Endothelial cell of umbilical vein (primary cell): ENCODE measurements around the gene LAD1. TPM values are rescaled to one million over a fixed set of nuclear protein-coding genes. Genes with fewer than 3 reads are reported as not detected.

ENCODE experiments used
- BruUV-seq: library from RNA; stranded (reverse); fragments of 400-500 nt; replicated peaks from 2 replicates; lab custom pipeline; 2021; lab: Mats Ljungman, UMichigan
- CTCF ChIA-PET: fragments of 300-600, 350-600 bp; sonication (Branson Sonifier 250); formaldehyde crosslinking; loops from one replicate; lab custom pipeline; 2021; ENCODE audit warnings: antibody characterized with exemption, inconsistent platforms; lab: Charles Lee
- POLR2A ChIA-PET: fragments of 300-600, 350-600 bp; sonication (Branson Sonifier 250); formaldehyde crosslinking; loops from one replicate; lab custom pipeline; 2021; ENCODE audit warnings: antibody characterized with exemption, inconsistent platforms; lab: Charles Lee
- DNase-seq: peaks from one replicate; pipeline ENCODE4 v3.0.0-alpha.2; 2011; ENCODE audit warnings: low read depth, low spot score
- FAIRE-seq: peaks from 2 replicates; lab custom pipeline; 2011; peaks lifted over from hg19 to GRCh38; lab: Jason Lieb, UNC
- H2AFZ ChIP-seq: 2 replicates; pipeline ENCODE4 v1.6.0; 2012; ENCODE audit warnings: low read depth, low read length, control low read depth, inconsistent platforms
- H3K27ac ChIP-seq: 2 replicates; pipeline ENCODE4 v1.5.1; 2011; ENCODE audit warnings: low read depth, mild to moderate bottlenecking, control low read depth, low read length, moderate library complexity; ENCODE audit not compliant: insufficient read depth
- H3K27me3 ChIP-seq, 2 experiments: 2 replicates each; pipeline versions ENCODE4 v1.6.0 to v1.6.1; 2011; ENCODE audit warnings: low read length in 2 of 2, mixed read lengths in 1 of 2; ENCODE audit not compliant: control insufficient read depth in 2 of 2, insufficient read depth in 2 of 2
- H3K36me3 ChIP-seq, 2 experiments: 2 replicates in 1 of 2; 3 replicates in 1 of 2; pipeline ENCODE4 v1.5.1; 2011; ENCODE audit warnings: low read length in 2 of 2, mild to moderate bottlenecking in 1 of 2, moderate library complexity in 1 of 2; ENCODE audit not compliant: control insufficient read depth in 2 of 2, insufficient read depth in 2 of 2; ENCODE audit errors: extremely low read depth in 1 of 2
- H3K4me1 ChIP-seq: 3 replicates; pipeline ENCODE4 v1.5.1; 2011; ENCODE audit warnings: mild to moderate bottlenecking, low read length; ENCODE audit not compliant: control insufficient read depth, insufficient read depth; ENCODE audit errors: extremely low read depth
- H3K4me2 ChIP-seq: 2 replicates; pipeline ENCODE4 v1.6.1; 2011; ENCODE audit warnings: low read length, control low read depth, mixed read lengths; ENCODE audit not compliant: insufficient read depth
- H3K4me3 ChIP-seq, 3 experiments: fragments of 200-600 bp in 1 of 3; sonication (generic), shearing (Covaris generic) in 1 of 3; replicated peaks in 1 of 3; 2 replicates each; pipeline ENCODE4 v1.5.1; 2011 to 2016; ENCODE audit warnings: control low read depth in 3 of 3, low read length in 3 of 3, mild to moderate bottlenecking in 2 of 3, inconsistent platforms in 1 of 3, low read depth in 1 of 3, moderate library complexity in 1 of 3; ENCODE audit not compliant: insufficient read depth in 1 of 3
- H3K79me2 ChIP-seq: 2 replicates; pipeline ENCODE4 v1.6.0; 2012; ENCODE audit warnings: low read length, inconsistent platforms; ENCODE audit not compliant: control insufficient read depth, insufficient read depth
- H3K9ac ChIP-seq: replicated peaks from 2 replicates; pipeline ENCODE3; 2011; ENCODE audit warnings: low read length, control low read depth; ENCODE audit not compliant: insufficient read depth; ENCODE audit errors: extremely low read depth
- H3K9me1 ChIP-seq: replicated peaks from 3 replicates; pipeline ENCODE4 v1.6.0; 2011; ENCODE audit warnings: mild to moderate bottlenecking, low read length; ENCODE audit not compliant: control insufficient read depth, insufficient read depth; ENCODE audit errors: extremely low read depth
- H3K9me3 ChIP-seq: replicated peaks from 2 replicates; pipeline ENCODE4 v1.5.1; 2012; ENCODE audit warnings: low read length, inconsistent platforms; ENCODE audit not compliant: control insufficient read depth, insufficient read depth
- H4K20me1 ChIP-seq: replicated peaks from 2 replicates; pipeline ENCODE3; 2011; ENCODE audit warnings: mild to moderate bottlenecking, low read length; ENCODE audit not compliant: control insufficient read depth, insufficient read depth; ENCODE audit errors: extremely low read depth
- CTCF ChIP-seq, 2 donors: IDR thresholded peaks; 1 replicate in 1 of 2; 2 replicates in 1 of 2; pipeline ENCODE4 v1.5.1; 2011; ENCODE audit warnings: low read length in 2 of 2, mild to moderate bottlenecking in 2 of 2, moderate library complexity in 2 of 2, control low read depth in 1 of 2, inconsistent platforms in 1 of 2, low read depth in 1 of 2; ENCODE audit not compliant: insufficient read depth in 1 of 2; ENCODE audit errors: extremely low read depth in 1 of 2
- EZH2 ChIP-seq: IDR thresholded peaks from 2 replicates; pipeline ENCODE4 v1.6.1; 2012; ENCODE audit warnings: borderline replicate concordance, low read depth, mild to moderate bottlenecking, moderate library complexity, low read length, inconsistent platforms; ENCODE audit not compliant: severe bottlenecking
- FOS ChIP-seq: IDR thresholded peaks from 2 replicates; pipeline ENCODE4 v1.6.1; 2011; ENCODE audit warnings: mild to moderate bottlenecking, low read length, moderate library complexity, borderline replicate concordance; ENCODE audit not compliant: insufficient read depth
- GATA2 ChIP-seq: IDR thresholded peaks from 2 replicates; pipeline ENCODE4 v1.7.0; 2011; ENCODE audit warnings: low read depth, mild to moderate bottlenecking, moderate library complexity, mixed read lengths, low read length; ENCODE audit not compliant: insufficient read length, insufficient read depth
- JUN ChIP-seq: IDR thresholded peaks from 2 replicates; pipeline ENCODE4 v1.6.1; 2011; ENCODE audit warnings: borderline replicate concordance, low read depth; ENCODE audit not compliant: insufficient read length, insufficient read depth
- MAX ChIP-seq: IDR thresholded peaks from 2 replicates; pipeline ENCODE4 v1.6.1; 2011; ENCODE audit not compliant: insufficient read depth, insufficient read length
- MYC ChIP-seq: IDR thresholded peaks from one replicate; pipeline ENCODE4 v1.6.1; 2011; ENCODE audit warnings: mild to moderate bottlenecking, low read depth, low read length
- POLR2A ChIP-seq: IDR thresholded peaks from 2 replicates; pipeline ENCODE4 v1.6.1; 2012; ENCODE audit warnings: low read depth, mild to moderate bottlenecking, control low read depth, low read length
- POLR2AphosphoS5 ChIP-seq: IDR thresholded peaks from 2 replicates; pipeline ENCODE4 v1.6.1; 2012; ENCODE audit warnings: low read depth, mild to moderate bottlenecking, control low read depth, low read length, moderate library complexity; ENCODE audit not compliant: insufficient read depth
- dilution Hi-C: fragments of 300-500 bp; cut with MboI; formaldehyde crosslinking; loops from one replicate; pipeline ENCODE4 v1.15.0; 2019; ENCODE audit warnings: low sequenced_read_pairs; ENCODE audit not compliant: extremely low pct_ligation_motif_present
- intact Hi-C: fragments of 100-400 bp; cut with micrococcal nuclease; formaldehyde crosslinking; loops from one replicate; pipeline ENCODE4 v1.10.0; 2022
- polyA plus RNA-seq, 4 experiments: library from polyadenylated mRNA; depleted of rRNA in 3 of 4; stranded (reverse) in 3 of 4; unstranded in 1 of 4; fragments of >200 nt; gene quantifications; 2 replicates each; pipeline versions ENCODE4 v1.2.1 to v1.2.3, GENCODE V29; 2011 to 2012; ENCODE audit warnings: missing spikeins in 1 of 4
- total RNA-seq: library from RNA; stranded (reverse); gene quantifications from 2 replicates; pipeline ENCODE4 v1.2.3, GENCODE V29; 2021

LAD1 gene
- total and polyA plus RNA-seq, 2 donors (not counting 3 experiments of a cell fraction or from before 2014, with no cell fraction given) = not detected

- peaks cover 5 to 6% of the 10 kb centered on the region in 2 experiments for H3K27me3 ChIP-seq
- no peak for TF ChIP-seq CTCF (IDR thresholded peaks at IDR 0.05; ENCODE audit: extremely low read depth in 1 of 2, insufficient read depth in 1 of 2, low read depth in 1 of 2, low read length in 2 of 2)
- TF ChIP-seq JUN = no peak
- no peak for TF ChIP-seq FOS
- no peak for TF ChIP-seq POLR2AphosphoS5
- no peak for TF ChIP-seq GATA2
- TF ChIP-seq MYC = no peak
- no peak for TF ChIP-seq POLR2A
- no peak for TF ChIP-seq MAX
- TF ChIP-seq EZH2 = no peak
- no peak overlapping the region for H3K9ac ChIP-seq
Measured at GRCh38 chr1:201346987-201347386, 52.1 kb downstream of the LAD1 start.

More at GRCh38 chr1:201346987-201347386, 52.1 kb downstream of the LAD1 start:
- Histone ChIP-seq H3K9me1 (no peaks in the 10 kb centered on the region), H3K4me3 (no peak overlapping the region), H2AFZ (no peak overlapping the region), H3K27ac (no peak overlapping the region), H3K4me2 (no peak overlapping the region), H3K79me2 (no peaks in the 10 kb centered on the region), H4K20me1 (no peaks in the 10 kb centered on the region), H3K4me1 (no peaks in the 10 kb centered on the region), H3K9me3 (no peaks in the 10 kb centered on the region), H3K36me3 (no peaks in the 10 kb centered on the region)
- DNase-seq (no peak), FAIRE-seq (no peak)
- ChIA-PET POLR2A (no interaction called here), CTCF (interaction anchor here (0.9 to 4.0 kb wide), 18 partner anchors 10 to 375 kb away, joined by 3 to 34 read pairs (median 5); no protein-coding TSS in a partner anchor)
- no TSS peak for BruUV-seq
- intact Hi-C loops = loop anchor here (1.0 kb wide), 1 partner anchor 93 kb away; no protein-coding TSS in a partner anchor
- dilution Hi-C loops = no loop called here
